Esophagus muscularis mucosa (tissue), 3 donors: Measurements from ENCODE around the gene RAD51B.

Experiments used
- CTCF ChIP-seq, 3 experiments: fragments of 200-600 bp in 2 of 3; fragments of 450-650 bp in 1 of 3; sonication (generic) in 2 of 3; IDR thresholded peaks; one replicate each; pipeline ENCODE4 v1.5.1; 2017 to 2019; ENCODE audit warnings: antibody characterized with exemption in 3 of 3, mild to moderate bottlenecking in 2 of 3, moderate library complexity in 1 of 3
- POLR2AphosphoS5 ChIP-seq, 2 donors: sonication (generic); formaldehyde crosslinking; IDR thresholded peaks; one replicate each; pipeline ENCODE4 v1.6.1; 2017; ENCODE audit warnings: antibody characterized with exemption in 2 of 2

- TF ChIP-seq CTCF (IDR thresholded peaks at IDR 0.05) (no peak), POLR2AphosphoS5 (IDR thresholded peaks at IDR 0.05) (no peak)
These were observed 130.8 kb downstream of the RAD51B start for GRCh38 chr14:67950386-67950785.
